GM20000 (cell line): ENCODE measurements around the gene ING1.

Experiments used
- DNase-seq: peaks from one replicate; pipeline ENCODE4 v3.0.0; 2012; ENCODE audit warnings: low spot score
- TF ChIP-seq, protein P1 (sequence below): IDR thresholded peaks from 2 replicates; pipeline ENCODE4 v1.5.1; 2012; ENCODE audit warnings: mild to moderate bottlenecking, control low read depth; ENCODE audit errors: extremely low read depth, missing control alignments

Gene ING1

GRCh38 chr13:110748271-110748670 lies 34.8 kb downstream of the ING1 start:
- no peak for DNase-seq
- TF ChIP-seq, protein P1, sequence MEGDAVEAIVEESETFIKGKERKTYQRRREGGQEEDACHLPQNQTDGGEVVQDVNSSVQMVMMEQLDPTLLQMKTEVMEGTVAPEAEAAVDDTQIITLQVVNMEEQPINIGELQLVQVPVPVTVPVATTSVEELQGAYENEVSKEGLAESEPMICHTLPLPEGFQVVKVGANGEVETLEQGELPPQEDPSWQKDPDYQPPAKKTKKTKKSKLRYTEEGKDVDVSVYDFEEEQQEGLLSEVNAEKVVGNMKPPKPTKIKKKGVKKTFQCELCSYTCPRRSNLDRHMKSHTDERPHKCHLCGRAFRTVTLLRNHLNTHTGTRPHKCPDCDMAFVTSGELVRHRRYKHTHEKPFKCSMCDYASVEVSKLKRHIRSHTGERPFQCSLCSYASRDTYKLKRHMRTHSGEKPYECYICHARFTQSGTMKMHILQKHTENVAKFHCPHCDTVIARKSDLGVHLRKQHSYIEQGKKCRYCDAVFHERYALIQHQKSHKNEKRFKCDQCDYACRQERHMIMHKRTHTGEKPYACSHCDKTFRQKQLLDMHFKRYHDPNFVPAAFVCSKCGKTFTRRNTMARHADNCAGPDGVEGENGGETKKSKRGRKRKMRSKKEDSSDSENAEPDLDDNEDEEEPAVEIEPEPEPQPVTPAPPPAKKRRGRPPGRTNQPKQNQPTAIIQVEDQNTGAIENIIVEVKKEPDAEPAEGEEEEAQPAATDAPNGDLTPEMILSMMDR, result no peak

GRCh38 chr13:110756219-110756631 lies 42.7 kb downstream of the ING1 start:
- no peak for DNase-seq
- TF ChIP-seq, protein P1, result no peak

DNA sequence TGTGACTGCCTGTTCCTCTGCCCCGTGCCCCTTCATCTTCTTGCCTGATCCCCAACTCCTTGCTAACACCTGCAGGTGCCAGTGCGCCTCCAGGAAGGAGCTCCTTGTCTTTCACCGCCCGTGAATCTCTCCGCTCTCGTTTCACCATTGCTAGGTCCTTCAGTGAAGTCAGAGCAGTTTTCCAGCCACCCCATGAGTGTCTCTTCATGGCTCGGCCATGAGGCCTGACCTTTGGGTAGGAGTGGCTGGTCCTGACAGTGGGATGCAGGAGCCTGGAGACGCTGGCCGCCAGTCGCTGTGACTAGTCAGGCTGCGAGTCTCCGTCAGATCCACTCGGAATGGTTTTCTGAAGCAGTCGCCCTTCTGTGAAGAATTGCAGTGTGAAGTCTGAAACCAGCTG lies 43.8 kb downstream of the ING1 start:
- TF ChIP-seq, protein P1, result no peak
- no peak for DNase-seq

GRCh38 chr13:110758195-110758805 lies 44.8 kb downstream of the ING1 start:
- TF ChIP-seq, protein P1, result no peak
- DNase-seq, result no peak

- TF ChIP-seq, protein P1, result no peak
- no peak for DNase-seq
Measured at GRCh38 chr13:110759710-110760109, 46.2 kb downstream of the ING1 start.

DNA sequence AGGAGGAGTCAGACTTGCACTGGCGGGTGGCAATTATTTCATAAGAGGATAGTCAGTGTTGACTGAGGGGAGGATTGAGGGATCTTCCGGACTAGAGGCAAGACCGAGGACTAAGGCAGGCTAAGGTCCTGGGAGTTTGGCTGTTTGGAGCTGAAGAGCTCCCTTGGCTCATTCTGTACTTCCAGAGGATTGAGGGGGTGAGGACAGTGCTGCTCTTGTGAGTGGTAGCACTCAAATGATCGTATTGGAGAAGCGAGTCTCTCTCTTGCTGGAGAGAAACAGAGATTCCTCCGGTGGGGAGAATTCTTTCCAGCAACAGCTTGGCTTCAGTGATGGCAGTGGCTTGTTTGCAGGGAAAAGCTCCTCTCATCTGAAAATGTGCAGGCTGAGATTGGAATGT lies 47.1 kb downstream of the ING1 start:
- DNase-seq, result no peak
- TF ChIP-seq, protein P1, result no peak

GRCh38 chr13:110766671-110767430 lies 53.4 kb downstream of the ING1 start:
- TF ChIP-seq, protein P1, result no peak
- DNase-seq, result no peak
